ENCODE data around the gene KCNA5.

The KCNA5 gene

DNA sequence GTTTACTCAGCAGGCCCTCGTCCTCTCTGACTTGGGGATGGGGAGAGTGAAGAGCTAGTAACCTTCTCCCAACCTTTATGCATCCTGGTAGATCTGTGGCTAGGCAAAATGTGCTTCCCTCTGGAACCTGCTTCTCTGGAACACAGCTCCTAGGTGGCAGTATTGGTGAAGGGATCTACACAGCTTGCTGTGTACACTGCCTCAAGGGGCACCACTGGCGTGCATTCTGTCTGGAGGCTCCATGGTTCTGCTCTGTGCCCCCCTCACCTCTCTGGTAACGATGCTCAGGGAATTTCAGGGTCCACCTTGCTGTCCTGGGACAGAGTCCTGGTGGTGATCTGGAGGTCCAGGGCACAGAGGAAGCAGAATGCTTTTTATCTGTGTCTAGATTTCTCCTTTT, 43.5 kb upstream of the KCNA5 start:
- Histone ChIP-seq H3K27me3 (ENCODE audit: insufficient read depth, poor library complexity, severe bottlenecking) (no peaks in the 10 kb centered on the region), H3K27ac (replicated peaks) (no peak overlapping the region), H3K4me3 (replicated peaks; ENCODE audit: insufficient read depth, low read length) (no peak overlapping the region)
- TF ChIP-seq SPI1 (IDR thresholded peaks at IDR 0.05; ENCODE audit: borderline replicate concordance, low read depth) (no peak), GABPA (IDR thresholded peaks at IDR 0.05; ENCODE audit: low read depth) (no peak), POLR2AphosphoS5 (IDR thresholded peaks at IDR 0.05; ENCODE audit: low read depth) (no peak)
- TF ChIP-seq, protein P1, sequence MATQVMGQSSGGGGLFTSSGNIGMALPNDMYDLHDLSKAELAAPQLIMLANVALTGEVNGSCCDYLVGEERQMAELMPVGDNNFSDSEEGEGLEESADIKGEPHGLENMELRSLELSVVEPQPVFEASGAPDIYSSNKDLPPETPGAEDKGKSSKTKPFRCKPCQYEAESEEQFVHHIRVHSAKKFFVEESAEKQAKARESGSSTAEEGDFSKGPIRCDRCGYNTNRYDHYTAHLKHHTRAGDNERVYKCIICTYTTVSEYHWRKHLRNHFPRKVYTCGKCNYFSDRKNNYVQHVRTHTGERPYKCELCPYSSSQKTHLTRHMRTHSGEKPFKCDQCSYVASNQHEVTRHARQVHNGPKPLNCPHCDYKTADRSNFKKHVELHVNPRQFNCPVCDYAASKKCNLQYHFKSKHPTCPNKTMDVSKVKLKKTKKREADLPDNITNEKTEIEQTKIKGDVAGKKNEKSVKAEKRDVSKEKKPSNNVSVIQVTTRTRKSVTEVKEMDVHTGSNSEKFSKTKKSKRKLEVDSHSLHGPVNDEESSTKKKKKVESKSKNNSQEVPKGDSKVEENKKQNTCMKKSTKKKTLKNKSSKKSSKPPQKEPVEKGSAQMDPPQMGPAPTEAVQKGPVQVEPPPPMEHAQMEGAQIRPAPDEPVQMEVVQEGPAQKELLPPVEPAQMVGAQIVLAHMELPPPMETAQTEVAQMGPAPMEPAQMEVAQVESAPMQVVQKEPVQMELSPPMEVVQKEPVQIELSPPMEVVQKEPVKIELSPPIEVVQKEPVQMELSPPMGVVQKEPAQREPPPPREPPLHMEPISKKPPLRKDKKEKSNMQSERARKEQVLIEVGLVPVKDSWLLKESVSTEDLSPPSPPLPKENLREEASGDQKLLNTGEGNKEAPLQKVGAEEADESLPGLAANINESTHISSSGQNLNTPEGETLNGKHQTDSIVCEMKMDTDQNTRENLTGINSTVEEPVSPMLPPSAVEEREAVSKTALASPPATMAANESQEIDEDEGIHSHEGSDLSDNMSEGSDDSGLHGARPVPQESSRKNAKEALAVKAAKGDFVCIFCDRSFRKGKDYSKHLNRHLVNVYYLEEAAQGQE (IDR thresholded peaks at IDR 0.05; ENCODE audit: insufficient replicate concordance, low read depth): no peak
- TF ChIP-seq, protein P2, sequence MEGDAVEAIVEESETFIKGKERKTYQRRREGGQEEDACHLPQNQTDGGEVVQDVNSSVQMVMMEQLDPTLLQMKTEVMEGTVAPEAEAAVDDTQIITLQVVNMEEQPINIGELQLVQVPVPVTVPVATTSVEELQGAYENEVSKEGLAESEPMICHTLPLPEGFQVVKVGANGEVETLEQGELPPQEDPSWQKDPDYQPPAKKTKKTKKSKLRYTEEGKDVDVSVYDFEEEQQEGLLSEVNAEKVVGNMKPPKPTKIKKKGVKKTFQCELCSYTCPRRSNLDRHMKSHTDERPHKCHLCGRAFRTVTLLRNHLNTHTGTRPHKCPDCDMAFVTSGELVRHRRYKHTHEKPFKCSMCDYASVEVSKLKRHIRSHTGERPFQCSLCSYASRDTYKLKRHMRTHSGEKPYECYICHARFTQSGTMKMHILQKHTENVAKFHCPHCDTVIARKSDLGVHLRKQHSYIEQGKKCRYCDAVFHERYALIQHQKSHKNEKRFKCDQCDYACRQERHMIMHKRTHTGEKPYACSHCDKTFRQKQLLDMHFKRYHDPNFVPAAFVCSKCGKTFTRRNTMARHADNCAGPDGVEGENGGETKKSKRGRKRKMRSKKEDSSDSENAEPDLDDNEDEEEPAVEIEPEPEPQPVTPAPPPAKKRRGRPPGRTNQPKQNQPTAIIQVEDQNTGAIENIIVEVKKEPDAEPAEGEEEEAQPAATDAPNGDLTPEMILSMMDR (IDR thresholded peaks at IDR 0.05; ENCODE audit: insufficient read depth, low read length): no peak
- no peak for DNase-seq (ENCODE audit: low read depth in 1 of 2, low spot score in 1 of 2)

DNA sequence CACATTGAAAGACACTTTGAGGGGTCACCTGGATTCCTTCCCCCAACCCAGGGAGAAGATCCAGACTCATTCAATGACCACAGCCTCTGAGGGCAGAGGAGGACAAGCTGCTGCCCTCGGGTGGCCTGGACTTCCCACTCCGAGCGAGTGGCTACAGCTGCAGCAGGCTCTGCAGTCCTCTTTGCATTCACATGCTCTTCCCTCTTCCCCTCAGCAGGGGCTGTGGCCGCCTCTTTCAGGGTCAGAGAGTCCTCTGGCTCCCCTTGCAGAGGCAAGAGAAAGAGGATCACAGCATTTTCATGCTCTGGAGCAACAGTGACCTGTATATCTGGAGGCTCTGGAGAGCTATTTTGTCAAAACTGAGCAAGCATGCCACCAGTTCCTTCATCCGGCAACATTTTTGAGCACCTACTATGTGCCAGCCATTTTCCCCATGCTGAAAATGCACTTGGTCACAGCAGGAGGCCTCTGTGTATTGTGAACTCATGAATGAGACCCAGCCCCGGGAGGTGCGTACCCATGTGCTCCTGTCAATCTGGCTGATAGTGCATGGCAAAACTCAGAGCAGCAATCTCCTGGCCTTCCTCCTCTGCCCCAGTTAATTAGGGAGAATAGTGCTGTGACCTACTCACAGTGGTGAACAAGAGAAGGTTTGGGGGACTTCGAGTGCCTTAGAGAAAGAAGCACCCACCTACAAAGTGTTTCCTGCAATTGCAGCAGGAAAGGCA, 42.9 kb upstream of the KCNA5 start:
- Histone ChIP-seq H3K27ac (replicated peaks) (no peak overlapping the region), H3K4me3 (replicated peaks; ENCODE audit: insufficient read depth, low read length) (no peak overlapping the region), H3K27me3 (ENCODE audit: insufficient read depth, poor library complexity, severe bottlenecking) (no peaks in the 10 kb centered on the region)
- TF ChIP-seq SPI1 (IDR thresholded peaks at IDR 0.05; ENCODE audit: borderline replicate concordance, low read depth) (no peak), GABPA (IDR thresholded peaks at IDR 0.05; ENCODE audit: low read depth) (no peak), POLR2AphosphoS5 (IDR thresholded peaks at IDR 0.05; ENCODE audit: low read depth) (no peak)
- TF ChIP-seq, protein P2 (IDR thresholded peaks at IDR 0.05; ENCODE audit: insufficient read depth, low read length): no peak
- TF ChIP-seq, protein P1 (IDR thresholded peaks at IDR 0.05; ENCODE audit: insufficient replicate concordance, low read depth): no peak
- DNase-seq (ENCODE audit: low read depth in 1 of 2, low spot score in 1 of 2): no peak

DNA sequence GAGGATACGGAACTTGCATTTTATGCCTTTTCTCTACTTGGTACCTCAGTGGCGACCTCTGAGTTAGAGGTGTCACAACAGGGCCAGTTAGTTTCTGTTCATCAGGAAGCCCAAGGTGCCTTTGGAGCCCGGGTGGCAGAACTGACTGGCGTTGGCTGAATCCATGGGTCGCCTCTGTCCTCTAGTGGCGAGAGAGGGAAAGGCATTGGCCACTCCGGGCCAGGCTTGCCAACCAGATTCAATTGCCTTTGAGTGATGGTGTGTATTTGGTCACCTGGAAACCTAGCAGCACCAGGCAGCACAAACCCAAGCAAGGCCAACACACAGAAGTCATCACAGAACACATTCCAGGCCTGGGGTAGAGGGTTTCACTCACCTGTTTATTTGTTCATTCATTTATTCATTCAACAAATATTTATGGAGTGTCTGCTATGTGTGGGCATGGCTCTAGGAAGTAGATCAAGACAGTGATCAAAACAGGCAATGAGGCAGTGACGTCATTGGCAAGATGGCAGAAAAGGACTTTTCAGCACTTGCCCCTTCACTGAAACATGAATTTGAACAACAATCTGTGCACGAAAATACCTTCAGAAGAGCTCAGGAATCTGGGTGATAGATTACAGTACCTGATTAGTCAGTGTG, 40.5 kb upstream of the KCNA5 start:
- no peaks in the 10 kb centered on the region for H3K27me3 ChIP-seq (ENCODE audit: insufficient read depth, poor library complexity, severe bottlenecking)
- H3K4me3 ChIP-seq (replicated peaks; ENCODE audit: insufficient read depth, low read length): no peak overlapping the region
- peak; percentile 12 to 50 for DNase-seq (ENCODE audit: low read depth in 1 of 2, low spot score in 1 of 2)
- H3K27ac ChIP-seq (replicated peaks): no peak overlapping the region
- TF ChIP-seq, protein P2 (IDR thresholded peaks at IDR 0.05; ENCODE audit: insufficient read depth, low read length): peak; percentile 99
- no peak for TF ChIP-seq SPI1 (IDR thresholded peaks at IDR 0.05; ENCODE audit: borderline replicate concordance, low read depth)

All from HL-60 (cell line).